GM06990 (cell line): Measurements from ENCODE around the gene NOX4.
"Not testable (repeated sequence)": the region's sequence is repeated elsewhere in the genome, so short reads cannot be mapped to it uniquely, and the experiment has no call there.

Experiments used
- DNase-seq: peaks from one replicate; pipeline ENCODE4 v3.0.0-alpha.2; 2011; ENCODE audit not compliant: insufficient read length; ENCODE audit errors: extremely low read depth
- H3K27me3 ChIP-seq: replicated peaks from 2 replicates; pipeline ENCODE4 v1.6.0; 2011; ENCODE audit warnings: low read length; ENCODE audit not compliant: control insufficient read depth, insufficient read depth
- H3K36me3 ChIP-seq: 2 replicates; pipeline ENCODE4 v1.5.1; 2011; ENCODE audit warnings: low read length; ENCODE audit not compliant: control insufficient read depth, insufficient read depth
- H3K4me3 ChIP-seq: replicated peaks from 2 replicates; pipeline ENCODE4 v1.5.1; 2011; ENCODE audit warnings: low read depth, mild to moderate bottlenecking, control low read depth, low read length
- TF ChIP-seq, protein P1 (sequence below): IDR thresholded peaks from 2 replicates; pipeline ENCODE4 v1.5.1; 2011; ENCODE audit warnings: low read length, control low read depth, mild to moderate bottlenecking, inconsistent platforms; ENCODE audit not compliant: insufficient read depth, poor library complexity, severe bottlenecking

The NOX4 gene

DNA sequence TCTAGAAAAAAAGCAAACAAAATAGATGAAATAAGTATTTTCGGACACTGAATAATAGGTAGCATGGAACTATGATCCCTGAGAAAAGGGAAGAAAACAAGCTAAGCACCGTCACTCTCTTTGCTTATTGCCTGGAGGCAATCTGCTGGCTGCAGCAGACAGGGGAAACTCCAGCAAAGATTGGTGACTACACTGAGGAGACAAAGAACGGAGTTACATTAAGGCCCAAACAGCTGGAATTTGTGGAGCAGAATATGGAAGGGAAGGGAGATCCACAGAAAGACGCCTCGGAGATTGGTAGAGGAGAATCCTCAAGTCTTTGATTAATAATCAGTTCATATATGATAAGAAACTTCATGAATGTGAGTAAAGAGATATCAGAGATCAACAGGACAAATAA lies 163.3 kb downstream of the NOX4 start:
- Histone ChIP-seq H3K36me3 (no peaks in the 10 kb centered on the region), H3K4me3 (no peak overlapping the region), H3K27me3 (no peaks in the 10 kb centered on the region)
- TF ChIP-seq, protein P1, sequence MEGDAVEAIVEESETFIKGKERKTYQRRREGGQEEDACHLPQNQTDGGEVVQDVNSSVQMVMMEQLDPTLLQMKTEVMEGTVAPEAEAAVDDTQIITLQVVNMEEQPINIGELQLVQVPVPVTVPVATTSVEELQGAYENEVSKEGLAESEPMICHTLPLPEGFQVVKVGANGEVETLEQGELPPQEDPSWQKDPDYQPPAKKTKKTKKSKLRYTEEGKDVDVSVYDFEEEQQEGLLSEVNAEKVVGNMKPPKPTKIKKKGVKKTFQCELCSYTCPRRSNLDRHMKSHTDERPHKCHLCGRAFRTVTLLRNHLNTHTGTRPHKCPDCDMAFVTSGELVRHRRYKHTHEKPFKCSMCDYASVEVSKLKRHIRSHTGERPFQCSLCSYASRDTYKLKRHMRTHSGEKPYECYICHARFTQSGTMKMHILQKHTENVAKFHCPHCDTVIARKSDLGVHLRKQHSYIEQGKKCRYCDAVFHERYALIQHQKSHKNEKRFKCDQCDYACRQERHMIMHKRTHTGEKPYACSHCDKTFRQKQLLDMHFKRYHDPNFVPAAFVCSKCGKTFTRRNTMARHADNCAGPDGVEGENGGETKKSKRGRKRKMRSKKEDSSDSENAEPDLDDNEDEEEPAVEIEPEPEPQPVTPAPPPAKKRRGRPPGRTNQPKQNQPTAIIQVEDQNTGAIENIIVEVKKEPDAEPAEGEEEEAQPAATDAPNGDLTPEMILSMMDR: no peak
- no peak for DNase-seq

DNA sequence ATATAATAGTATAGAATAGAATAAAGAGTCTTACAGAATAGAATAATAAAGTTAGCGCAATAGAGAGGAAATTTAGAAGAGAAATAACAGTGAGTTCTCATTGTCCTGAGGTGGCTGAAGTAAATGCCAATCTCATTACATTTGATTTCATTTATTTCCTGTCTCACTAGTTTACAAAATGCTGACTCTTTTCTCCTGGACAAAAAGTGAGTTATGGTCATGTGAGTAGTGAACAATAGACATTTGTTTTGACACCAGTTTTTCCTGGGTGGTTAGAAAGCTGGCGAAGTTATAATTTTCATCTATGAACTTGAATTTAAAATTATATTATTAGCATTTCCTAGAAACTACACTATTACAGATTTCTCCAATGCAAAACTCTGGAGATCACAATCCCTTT lies 169.8 kb downstream of the NOX4 start:
- DNase-seq: no peak
- Histone ChIP-seq H3K36me3 (no peaks in the 10 kb centered on the region), H3K27me3 (no peaks in the 10 kb centered on the region), H3K4me3 (no peak overlapping the region)
- TF ChIP-seq, protein P1: no peak

DNA sequence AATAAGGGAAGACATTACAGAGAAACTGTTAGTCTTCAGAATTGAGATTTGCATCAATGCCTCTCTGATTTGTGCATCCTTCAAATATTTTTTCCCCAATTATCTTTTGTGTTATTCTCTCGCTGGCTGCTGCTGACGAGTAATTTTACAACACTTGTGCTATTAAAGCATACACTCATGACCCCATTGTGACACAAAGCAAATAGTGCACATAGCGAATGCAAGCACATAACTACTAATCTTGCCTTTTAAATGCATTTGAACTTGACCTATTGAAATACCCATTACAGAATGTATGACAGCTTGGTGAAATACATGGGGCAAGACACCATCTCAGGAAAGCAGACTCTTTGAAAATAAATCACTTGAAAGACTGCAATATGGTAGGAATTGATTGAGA lies 180.6 kb downstream of the NOX4 start:
- not testable (repeated sequence) for H3K27me3 ChIP-seq, H3K4me3 ChIP-seq, H3K36me3 ChIP-seq, DNase-seq

DNA sequence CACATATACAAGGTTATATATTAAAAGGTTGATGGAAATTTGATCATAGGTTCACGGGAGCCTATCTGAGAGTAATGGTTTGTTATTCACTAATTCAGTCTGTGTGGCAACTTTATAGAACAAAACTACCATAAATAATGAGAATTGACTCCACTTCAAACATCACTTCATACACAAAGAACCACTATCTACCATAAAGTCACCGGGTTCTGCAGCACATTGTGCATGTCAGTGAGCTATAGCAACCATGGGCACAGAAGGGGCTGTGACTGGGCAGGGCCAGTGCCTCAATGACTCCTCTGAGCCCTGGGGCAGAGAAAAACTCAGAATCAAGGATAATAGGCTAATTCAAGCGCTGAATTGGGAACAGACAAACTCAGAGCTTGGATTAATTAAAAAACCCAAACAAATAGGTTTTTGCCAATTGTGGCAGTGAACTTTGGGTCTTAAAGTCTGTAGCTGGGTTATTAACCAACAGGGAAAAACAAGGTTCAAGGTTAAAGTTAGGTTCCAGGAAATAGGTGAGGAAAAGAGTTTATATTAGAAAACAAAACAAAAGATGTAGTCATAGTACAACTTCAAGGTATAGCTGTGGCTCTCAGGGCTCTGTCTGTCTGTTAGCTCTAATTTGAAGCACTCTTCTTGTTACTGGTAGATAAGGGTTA lies 181.7 kb downstream of the NOX4 start:
- not testable (repeated sequence) for H3K36me3 ChIP-seq, DNase-seq, H3K4me3 ChIP-seq, H3K27me3 ChIP-seq

DNA sequence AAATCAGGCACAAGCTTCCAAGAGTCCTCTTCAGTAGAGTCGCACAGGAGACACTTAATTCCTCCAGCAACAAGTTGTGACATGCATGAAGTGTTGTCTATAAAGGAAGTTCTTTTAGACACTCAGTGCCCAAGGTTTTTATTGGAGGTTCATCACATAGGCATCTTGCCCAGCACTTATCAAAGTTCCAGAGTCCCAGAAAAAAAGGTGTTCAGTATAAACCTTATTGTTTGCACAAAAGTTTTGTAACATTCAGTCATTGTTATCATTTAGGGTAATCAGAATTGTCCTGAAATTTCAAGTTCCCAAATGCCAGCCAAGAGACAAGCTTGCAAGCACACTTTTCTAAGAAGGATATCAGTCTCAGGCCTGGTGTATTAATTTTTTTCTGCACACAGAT lies 182.9 kb downstream of the NOX4 start:
- not testable (repeated sequence) for H3K36me3 ChIP-seq, DNase-seq, H3K27me3 ChIP-seq, H3K4me3 ChIP-seq

DNA sequence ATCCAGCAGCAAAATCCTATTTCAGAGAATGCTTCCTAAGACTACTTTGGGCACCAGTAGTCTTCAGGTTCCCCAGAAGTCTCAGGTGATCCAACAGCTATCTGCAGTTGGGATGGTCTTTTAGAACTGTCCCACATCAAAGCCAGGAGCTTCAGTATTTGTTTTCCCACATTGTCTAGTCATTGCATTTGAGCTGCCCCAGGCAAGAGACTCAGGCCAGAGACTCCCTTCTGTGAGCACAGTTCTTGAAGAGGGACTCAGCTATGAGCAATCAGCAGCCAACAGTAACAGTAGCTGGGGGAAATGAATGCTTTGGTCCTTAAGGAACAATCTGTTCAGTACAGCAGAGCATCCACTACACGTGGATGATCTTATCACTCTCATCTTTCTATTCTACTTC lies 188.1 kb downstream of the NOX4 start:
- not testable (repeated sequence) for H3K36me3 ChIP-seq, DNase-seq, H3K27me3 ChIP-seq, H3K4me3 ChIP-seq

DNA sequence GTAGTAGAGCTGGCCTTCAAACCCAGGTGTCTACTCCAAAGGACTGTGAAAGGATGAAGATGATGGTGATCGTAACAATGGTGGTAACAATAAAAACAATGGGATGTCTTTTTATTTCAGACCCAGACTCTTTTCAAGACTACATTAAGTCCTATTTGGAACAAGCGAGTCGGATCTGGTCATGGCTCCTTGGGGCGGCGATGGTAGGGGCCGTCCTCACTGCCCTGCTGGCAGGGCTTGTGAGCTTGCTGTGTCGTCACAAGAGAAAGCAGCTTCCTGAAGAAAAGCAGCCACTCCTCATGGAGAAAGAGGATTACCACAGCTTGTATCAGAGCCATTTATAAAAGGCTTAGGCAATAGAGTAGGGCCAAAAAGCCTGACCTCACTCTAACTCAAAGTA lies 196.2 kb downstream of the NOX4 start:
- not testable (repeated sequence) for H3K36me3 ChIP-seq, H3K4me3 ChIP-seq, H3K27me3 ChIP-seq, DNase-seq

DNA sequence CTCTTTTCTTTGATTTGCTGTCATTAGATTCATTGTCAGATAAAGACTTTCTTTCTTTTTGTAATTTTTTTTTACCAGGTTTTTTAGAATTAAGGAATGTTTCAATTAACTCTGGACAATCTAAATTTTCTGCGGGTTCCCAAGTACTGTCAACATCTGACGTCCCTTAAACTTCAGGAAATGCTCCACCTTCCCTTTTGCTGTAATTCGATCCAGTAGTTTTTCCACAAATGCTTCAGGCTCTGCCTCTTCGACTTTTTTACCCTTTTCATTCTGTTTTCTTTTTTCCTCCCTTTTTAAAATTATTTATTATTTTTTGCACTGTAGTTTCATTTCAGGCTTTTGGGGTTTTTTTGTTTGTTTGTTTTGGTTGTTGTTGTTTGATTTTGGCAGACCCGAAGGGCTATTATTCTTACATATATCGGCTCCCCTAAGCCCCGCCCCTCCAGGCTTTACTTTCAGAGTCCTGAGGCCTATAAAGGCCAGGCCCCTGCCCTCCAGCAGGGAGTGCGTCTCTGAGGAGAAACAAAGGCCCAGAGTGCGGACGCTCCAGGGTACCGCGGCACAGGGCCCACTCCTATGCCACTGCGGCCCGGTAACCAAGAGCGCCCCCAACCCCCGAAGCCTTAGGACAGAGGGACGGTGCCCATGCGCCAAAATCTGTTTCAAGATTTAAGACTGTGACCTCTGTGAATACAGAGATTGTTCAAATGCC lies 197.1 kb downstream of the NOX4 start:
- no peak for DNase-seq
- Histone ChIP-seq H3K36me3 (no peaks in the 10 kb centered on the region), H3K4me3 (no peak overlapping the region), H3K27me3 (no peaks in the 10 kb centered on the region)
- TF ChIP-seq, protein P1: no peak

DNA sequence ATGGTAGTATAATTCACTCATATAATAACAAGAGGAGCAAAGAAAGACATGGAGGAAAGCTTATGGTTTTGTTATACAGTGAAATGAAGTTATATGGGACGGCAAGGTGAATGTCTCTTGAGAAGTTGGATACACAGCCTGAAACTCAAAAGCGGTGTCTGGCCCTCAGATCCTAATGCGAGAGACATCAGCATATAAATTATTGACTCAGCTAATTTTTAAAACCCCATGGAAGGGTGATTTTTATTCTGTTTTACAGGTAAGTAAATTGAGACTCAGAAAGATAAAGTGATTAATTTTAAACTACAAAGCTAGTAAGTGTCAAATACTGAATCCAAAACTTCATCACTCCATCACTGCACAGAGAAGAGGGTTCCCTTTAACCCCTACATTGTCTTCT lies 203.2 kb downstream of the NOX4 start:
- not testable (repeated sequence) for H3K36me3 ChIP-seq, H3K4me3 ChIP-seq, H3K27me3 ChIP-seq, DNase-seq

DNA sequence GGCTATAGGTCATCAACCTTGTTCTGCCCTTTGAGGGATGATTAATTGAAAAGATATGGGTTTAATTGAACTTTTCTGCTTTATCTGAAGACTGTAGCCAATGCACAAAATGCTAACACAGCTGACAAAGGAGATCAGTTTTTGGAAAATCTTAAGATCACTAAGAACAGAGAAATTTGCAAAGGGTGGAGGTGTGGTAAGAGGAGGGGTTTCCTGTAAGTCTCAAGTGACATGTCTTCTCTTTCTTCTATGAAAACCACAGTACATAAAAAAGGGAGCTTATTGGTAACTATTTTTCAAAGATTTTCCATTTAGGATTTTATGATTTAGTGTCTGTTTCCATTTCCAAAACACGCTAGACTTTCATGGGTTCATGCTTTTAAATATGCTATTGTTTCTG lies 204.6 kb downstream of the NOX4 start:
- not testable (repeated sequence) for H3K27me3 ChIP-seq, DNase-seq, H3K36me3 ChIP-seq, H3K4me3 ChIP-seq

DNA sequence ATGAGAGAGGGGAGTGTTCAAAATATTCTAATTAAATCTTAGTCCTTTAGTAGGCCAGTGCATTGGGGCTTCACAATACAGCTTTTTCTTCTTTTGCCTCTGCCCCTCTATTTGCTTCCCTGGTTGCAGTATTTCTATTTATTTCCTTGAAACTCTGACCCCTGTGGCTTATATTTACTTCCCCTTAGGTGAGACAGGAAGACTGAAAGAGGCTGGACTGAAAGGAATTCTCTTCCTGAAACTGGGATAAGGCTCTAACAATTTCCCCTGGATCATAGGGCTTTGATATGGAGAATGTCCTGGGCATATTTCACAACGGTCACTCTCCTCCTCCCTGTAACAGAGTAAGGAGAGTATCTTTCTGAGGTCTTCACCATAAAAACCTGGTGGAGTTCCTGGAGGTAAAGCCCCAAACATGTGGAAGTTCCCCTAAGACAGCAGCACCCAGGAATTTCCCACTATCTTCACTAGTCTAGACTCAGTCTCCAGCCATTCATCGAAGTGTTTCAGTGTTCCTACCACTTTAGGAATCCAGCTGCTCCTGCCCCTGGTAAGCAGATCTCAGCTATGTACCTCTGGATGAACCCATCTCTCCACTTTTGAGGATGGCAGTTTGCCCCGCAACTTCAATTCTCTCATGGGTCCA lies 210.0 kb downstream of the NOX4 start:
- H3K4me3 ChIP-seq, DNase-seq, H3K36me3 ChIP-seq, H3K27me3 ChIP-seq: not testable (repeated sequence)
